SK-N-SH (cell line): ENCODE measurements around the gene CHRNB2. TPM values are rescaled to one million over a fixed set of nuclear protein-coding genes. Genes with fewer than 3 reads are reported as not detected.

Experiments
- CTCF ChIA-PET: fragments of 300-600, 350-600 bp; formaldehyde crosslinking; extraction: SDS; loops from one replicate; lab custom pipeline; 2021; lab: Yijun Ruan, JAX
- POLR2A ChIA-PET: fragments of 350-600 bp; sonication (Branson Sonifier 250); formaldehyde crosslinking; extraction: SDS; loops from one replicate; lab custom pipeline; 2020; ENCODE audit warnings: antibody characterized with exemption, inconsistent platforms; lab: Yijun Ruan, JAX
- DNase-seq: peaks from one replicate; pipeline ENCODE4 v3.0.0; 2012
- H2AFZ ChIP-seq: fragments of 200-600 bp; sonication (generic); 2 replicates; pipeline ENCODE4 v1.8.1; 2016; ENCODE audit warnings: antibody characterized with exemption, mild to moderate bottlenecking, low read depth
- H3F3A ChIP-seq: fragments of 200-600 bp; sonication (generic); replicated peaks from 2 replicates; pipeline ENCODE3; 2016; ENCODE audit warnings: antibody characterized with exemption, mild to moderate bottlenecking; ENCODE audit not compliant: insufficient read depth
- H3K27ac ChIP-seq, 2 experiments: fragments of 200-500 bp in 1 of 2; fragments of 200-600 bp in 1 of 2; sonication (Bioruptor generic) in 1 of 2; sonication (generic), shearing (Covaris generic) in 1 of 2; 2 replicates each; pipeline versions ENCODE4 v1.5.1 to v1.6.1; 2014 to 2016; ENCODE audit warnings: low read depth in 2 of 2, inconsistent platforms in 1 of 2, low read length in 1 of 2, mild to moderate bottlenecking in 1 of 2, mixed read lengths in 1 of 2
- H3K27me3 ChIP-seq: fragments of 200-600 bp; sonication (generic), shearing (Covaris generic); 2 replicates; pipeline ENCODE4 v1.6.1; 2016; ENCODE audit warnings: mixed run types; ENCODE audit not compliant: insufficient read depth
- H3K36me3 ChIP-seq, 2 experiments: fragments of 200-500 bp in 1 of 2; fragments of 200-600 bp in 1 of 2; sonication (Bioruptor generic) in 1 of 2; sonication (generic) in 1 of 2; replicated peaks in 1 of 2; 2 replicates each; pipeline versions ENCODE3 to v1.5.1; 2014 to 2016; ENCODE audit warnings: low read length in 1 of 2, mild to moderate bottlenecking in 1 of 2; ENCODE audit not compliant: insufficient read depth in 2 of 2, control insufficient read depth in 1 of 2
- H3K4me1 ChIP-seq, 2 experiments: fragments of 200-500 bp in 1 of 2; fragments of 200-600 bp in 1 of 2; sonication (Bioruptor generic) in 1 of 2; sonication (generic), shearing (Covaris generic) in 1 of 2; 2 replicates each; pipeline versions ENCODE4 v1.5.1 to v1.6.1; 2014 to 2016; ENCODE audit warnings: low read depth in 1 of 2, low read length in 1 of 2, mixed run types in 1 of 2; ENCODE audit not compliant: insufficient read depth in 2 of 2, control insufficient read depth in 1 of 2
- H3K4me2 ChIP-seq: fragments of 200-600 bp; sonication (generic), shearing (Covaris generic); 2 replicates; pipeline ENCODE4 v1.6.1; 2017; ENCODE audit warnings: mixed run types
- H3K4me3 ChIP-seq, 2 experiments: fragments of 200-500 bp in 1 of 2; fragments of 200-600 bp in 1 of 2; sonication (Bioruptor generic) in 1 of 2; sonication (generic), shearing (Covaris generic) in 1 of 2; 2 replicates each; pipeline versions ENCODE4 v1.5.1 to v1.8.1; 2014 to 2016; ENCODE audit warnings: low read depth in 2 of 2, inconsistent platforms in 1 of 2, low read length in 1 of 2, mild to moderate bottlenecking in 1 of 2, mixed read lengths in 1 of 2, moderate library complexity in 1 of 2
- H3K79me2 ChIP-seq: fragments of 200-600 bp; sonication (generic); 2 replicates; pipeline ENCODE4 v1.8.1; 2017; ENCODE audit warnings: mild to moderate bottlenecking; ENCODE audit not compliant: insufficient read depth
- H3K9ac ChIP-seq: fragments of 200-600 bp; sonication (generic); 2 replicates; pipeline ENCODE4 v1.6.1; 2017; ENCODE audit warnings: mixed run types
- H3K9me2 ChIP-seq: fragments of 200-600 bp; sonication (generic); 2 replicates; pipeline ENCODE4 v1.6.1; 2017; ENCODE audit warnings: mixed run types
- H3K9me3 ChIP-seq: fragments of 200-600 bp; sonication (generic); 2 replicates; pipeline ENCODE4 v1.6.1; 2017; ENCODE audit warnings: mixed run types, mild to moderate bottlenecking, moderate library complexity
- H4K20me1 ChIP-seq: fragments of 200-600 bp; sonication (generic); 2 replicates; pipeline ENCODE4 v1.6.1; 2017; ENCODE audit warnings: mild to moderate bottlenecking, mixed run types; ENCODE audit not compliant: insufficient read depth
- CHD2 ChIP-seq: fragments of 150-350 bp; IDR thresholded peaks from 2 replicates; pipeline ENCODE4 v1.6.1; 2018; ENCODE audit warnings: low read length; ENCODE audit not compliant: partially characterized antibody
- CTCF ChIP-seq: fragments of 200-600 bp; sonication (generic); IDR thresholded peaks from 2 replicates; pipeline ENCODE4 v1.6.1; 2017; ENCODE audit warnings: antibody characterized with exemption, mild to moderate bottlenecking, moderate library complexity
- ELF1 ChIP-seq: IDR thresholded peaks from 2 replicates; pipeline ENCODE4 v1.4.0; 2012
- EP300 ChIP-seq, 2 experiments: IDR thresholded peaks; 2 replicates each; pipeline versions ENCODE4 v1.4.0 to v1.6.1; 2012; ENCODE audit warnings: borderline replicate concordance in 1 of 2, low read depth in 1 of 2, low read length in 1 of 2
- EZH2phosphoT487 ChIP-seq: fragments of 200-600 bp; sonication (generic); IDR thresholded peaks from 2 replicates; pipeline ENCODE4 v1.6.1; 2017; ENCODE audit warnings: low read depth, mixed run types, mild to moderate bottlenecking, antibody characterized with exemption, moderate library complexity, borderline replicate concordance
- FOSL2 ChIP-seq: IDR thresholded peaks from 2 replicates; pipeline ENCODE4 v1.4.0; 2012; ENCODE audit warnings: low read depth, mild to moderate bottlenecking, moderate library complexity, borderline replicate concordance
- FOXJ3 ChIP-seq: sonication (generic); formaldehyde crosslinking; IDR thresholded peaks from 2 replicates; pipeline ENCODE4 v1.5.1; 2020; ENCODE audit warnings: mild to moderate bottlenecking, missing genetic modification reagents
- FOXM1 ChIP-seq: IDR thresholded peaks from 2 replicates; pipeline ENCODE4 v1.4.0; 2012; ENCODE audit warnings: low read depth, mild to moderate bottlenecking
- GABPA ChIP-seq: IDR thresholded peaks from 2 replicates; pipeline ENCODE4 v1.4.0; 2012; ENCODE audit warnings: low read depth, mild to moderate bottlenecking
- GATA2 ChIP-seq: sonication (generic); formaldehyde crosslinking; IDR thresholded peaks from 2 replicates; pipeline ENCODE4 v1.5.0; 2020; ENCODE audit warnings: mild to moderate bottlenecking, missing genetic modification reagents
- IRF3 ChIP-seq: fragments of 150-350 bp; IDR thresholded peaks from 2 replicates; pipeline ENCODE4 v1.6.1; 2016; ENCODE audit warnings: mild to moderate bottlenecking, low read depth, low read length
- MEF2A ChIP-seq: IDR thresholded peaks from 2 replicates; pipeline ENCODE4 v1.4.0; 2012; ENCODE audit warnings: low read depth, borderline replicate concordance
- PBX3 ChIP-seq: IDR thresholded peaks from 2 replicates; pipeline ENCODE4; 2012
- POLR2AphosphoS5 ChIP-seq: IDR thresholded peaks from 2 replicates; pipeline ENCODE4 v1.6.1; 2012; ENCODE audit warnings: low read depth, low read length
- RCOR1 ChIP-seq: fragments of 150-350 bp; IDR thresholded peaks from 2 replicates; pipeline ENCODE4 v1.6.1; 2017; ENCODE audit warnings: antibody characterized with exemption, low read length
- RFX5 ChIP-seq: IDR thresholded peaks from 2 replicates; pipeline ENCODE4 v1.6.1; 2012; ENCODE audit warnings: mild to moderate bottlenecking, improper control_type of control experiment, low read length
- SMC3 ChIP-seq: IDR thresholded peaks from 2 replicates; pipeline ENCODE4 v1.6.1; 2012; ENCODE audit warnings: low read depth, low read length, improper control_type of control experiment
- TEAD4 ChIP-seq: IDR thresholded peaks from 2 replicates; pipeline ENCODE4 v1.4.0; 2012; ENCODE audit warnings: mild to moderate bottlenecking, borderline replicate concordance; ENCODE audit not compliant: insufficient read depth
- USF2 ChIP-seq: fragments of 150-350 bp; IDR thresholded peaks from 2 replicates; pipeline ENCODE4 v1.6.1; 2017; ENCODE audit warnings: antibody characterized with exemption, low read length, low read depth, borderline replicate concordance
- YY1 ChIP-seq: IDR thresholded peaks from 2 replicates; pipeline ENCODE4 v1.4.0; 2012; ENCODE audit warnings: low read depth, mild to moderate bottlenecking
- ZBTB33 ChIP-seq: IDR thresholded peaks from 2 replicates; pipeline ENCODE4 v1.4.0; 2012; ENCODE audit warnings: low read depth, borderline replicate concordance
- WGBS: methylation state at CpG from one replicate; pipeline ENCODE4 v1.1.6; 2017; ENCODE audit warnings: low lambda C conversion rate; 5-methylcytosine and 5-hydroxymethylcytosine counted together
- polyA plus RNA-seq, 3 experiments: library from polyadenylated mRNA; depleted of rRNA; stranded (reverse); fragments of >200 nt; gene quantifications; 2 replicates each; pipeline ENCODE4 v1.2.3, GENCODE V29; 2012

The CHRNB2 gene
- polyA plus RNA-seq, 1 of the 3 experiments (the other 2 are of a cell fraction), result 0.64 TPM

- TF ChIP-seq PBX3, result no peak
- TF ChIP-seq POLR2AphosphoS5, result peak; percentile 66
- no peak for TF ChIP-seq MEF2A
- peak; percentile 72 for TF ChIP-seq CHD2
- TF ChIP-seq GABPA, result peak; percentile 77
- TF ChIP-seq FOXM1, result no peak
- TF ChIP-seq CTCF, result no peak
- no peak for TF ChIP-seq FOSL2
- TF ChIP-seq ELF1, result peak; percentile 76; the same call in 1 of the 2 replicates
- TF ChIP-seq GATA2 (CRISPR knock-in tag), result no peak
- peak in 1 of 2 experiments; percentile 51; a peak in 1 of 4 replicates for TF ChIP-seq EP300 (IDR thresholded peaks at IDR 0.05; ENCODE audit: borderline replicate concordance in 1 of 2, low read depth in 1 of 2, low read length in 1 of 2)
Observed at GRCh38 chr1:154558720-154559465, 8.7 kb upstream of the CHRNB2 start (continued).

- Histone ChIP-seq H4K20me1 (peaks cover 18% of the 10 kb centered on the region; the same call in 1 of the 2 replicates), H3K79me2 (peaks cover 35% of the 10 kb centered on the region), H3K9me3 (no peaks in the 10 kb centered on the region), H3K4me3 (peak overlapping the region; percentile 60 to 87), H3K9me2 (no peaks in the 10 kb centered on the region), H3K27ac (peak overlapping the region; percentile 75 to 96), H3K27me3 (no peaks in the 10 kb centered on the region), H3K4me2 (peak overlapping the region; percentile 84), H3F3A (peaks cover 6% of the 10 kb centered on the region), H3K36me3 (peaks cover 12 to 18% of the 10 kb centered on the region in 2 experiments), H3K4me1 (peaks cover 7 to 32% of the 10 kb centered on the region in 2 experiments; a peak in 2 of 4 replicates), H3K9ac (peak overlapping the region; percentile 68), H2AFZ (peak overlapping the region; percentile 80)
- peak; percentile 81 for DNase-seq
- WGBS, result 13% methylated on average over 13 of the region's 13 CpGs
- CTCF ChIA-PET, result interaction anchor here (0.6 to 3.7 kb wide), 40 partner anchors 9 to 571 kb away, joined by 3 to 41 read pairs (median 4); partner anchors contain the start of genes CHRNB2 and KCNN3
- POLR2A ChIA-PET, result interaction anchor here (0.5 to 1.0 kb wide), 5 partner anchors 9 to 339 kb away, joined by 3 to 6 read pairs (median 4); partner anchors contain the start of gene CHRNB2
- peak; percentile 60; the same call in 1 of the 2 replicates for TF ChIP-seq RFX5
- TF ChIP-seq IRF3, result no peak
- TF ChIP-seq USF2, result no peak
- TF ChIP-seq TEAD4, result no peak
- no peak for TF ChIP-seq EZH2phosphoT487
- no peak for TF ChIP-seq PBX3
- no peak for TF ChIP-seq YY1
- peak; percentile 84 for TF ChIP-seq SMC3
- TF ChIP-seq FOXM1, result no peak
- TF ChIP-seq ZBTB33, result no peak
- TF ChIP-seq FOXJ3 (CRISPR knock-in tag), result no peak
- 0 out of 2 replicates have a peak, but pooled peaks have one; percentile 27 for TF ChIP-seq RCOR1
- TF ChIP-seq ELF1, result no peak
Observed at GRCh38 chr1:154559466-154560044, 8.0 kb upstream of the CHRNB2 start.
